HG02970 (cell line): ENCODE data around the gene TMEM131.

Source experiments
- ATAC-seq: cut with Tn5 transposase; IDR thresholded peaks from one replicate; pipeline ENCODE4 v1.9.1; 2021; ENCODE audit warnings: mild to moderate bottlenecking, moderate library complexity, moderate number of reproducible peaks; ENCODE audit not compliant: unreplicated experiment, low FRiP score

Gene TMEM131

DNA sequence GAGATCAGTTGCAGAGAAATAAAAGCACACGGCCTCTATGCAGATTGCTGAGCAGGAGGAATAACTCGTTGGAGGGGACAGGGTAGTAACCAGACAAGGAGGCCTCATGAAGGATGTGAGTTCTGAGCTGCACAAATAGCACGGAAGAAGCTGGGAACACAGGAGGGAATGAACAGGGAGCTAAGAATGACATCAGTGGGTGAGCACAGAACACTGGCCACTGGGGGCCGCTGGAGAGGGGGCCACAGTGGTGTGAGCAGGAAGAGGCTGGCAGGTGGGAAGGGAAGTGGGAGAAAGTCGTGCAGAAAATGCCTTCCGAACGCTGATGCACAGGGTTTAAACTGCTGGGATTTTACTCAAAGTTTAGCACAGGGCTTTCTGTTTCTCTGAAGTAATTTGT, 221.3 kb downstream of the TMEM131 start:
- no peak for ATAC-seq

DNA sequence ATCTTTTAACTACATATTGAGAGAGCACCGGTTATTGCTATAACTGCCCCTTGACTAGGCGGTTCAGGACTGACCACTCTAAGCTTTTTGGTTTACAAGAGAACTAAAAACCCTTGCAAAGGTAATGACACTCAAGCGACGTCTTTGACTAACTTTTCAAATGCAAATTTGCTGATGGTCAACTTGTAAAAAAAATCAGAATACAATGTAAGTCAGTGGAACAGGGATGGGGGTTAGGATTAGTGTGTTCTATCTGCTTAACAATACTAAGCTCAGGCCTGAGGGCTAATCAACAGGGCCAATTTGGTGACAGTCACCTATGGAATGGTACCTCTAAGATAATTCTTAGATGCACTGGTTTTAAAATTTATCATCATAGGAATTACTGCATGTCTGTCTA, 225.3 kb downstream of the TMEM131 start:
- ATAC-seq: no peak

DNA sequence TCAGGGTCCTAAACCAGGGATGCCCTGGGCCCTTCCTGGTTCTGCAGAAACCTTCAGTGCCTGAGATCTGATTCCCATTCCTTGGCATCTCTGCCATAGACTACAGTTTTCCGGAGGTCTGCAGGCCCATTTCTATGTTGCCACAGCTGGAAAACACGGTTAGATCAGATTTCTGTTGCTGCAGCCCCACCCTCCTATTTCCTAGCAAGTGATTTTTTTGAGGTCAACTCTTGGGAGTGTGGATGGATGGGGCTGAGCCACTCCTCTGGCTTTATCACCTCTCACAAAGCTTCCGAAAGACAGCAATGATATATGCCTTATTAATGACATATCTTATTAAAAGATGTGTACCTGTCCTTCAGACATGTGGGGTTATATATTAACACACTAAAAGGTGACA, 226.0 kb downstream of the TMEM131 start:
- ATAC-seq: no peak

DNA sequence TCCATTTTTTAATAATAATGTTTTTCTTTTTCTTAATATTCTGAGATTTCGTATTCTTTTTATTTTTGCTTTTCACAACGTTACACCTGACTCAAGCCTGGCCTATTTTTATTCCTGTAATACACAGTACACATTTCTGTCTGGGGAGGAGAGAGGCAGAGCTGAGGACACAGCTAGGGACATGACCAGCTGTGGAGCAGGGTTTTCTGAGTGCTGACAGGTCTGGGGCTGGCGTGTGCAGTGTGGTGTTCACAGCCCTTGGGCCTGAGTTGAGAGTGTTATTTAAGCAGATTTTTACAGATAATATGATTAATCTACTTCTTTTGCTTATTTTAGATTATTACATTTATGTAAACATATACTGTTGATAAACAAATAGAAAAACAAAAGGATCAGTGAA, 226.4 kb downstream of the TMEM131 start:
- ATAC-seq: no peak

DNA sequence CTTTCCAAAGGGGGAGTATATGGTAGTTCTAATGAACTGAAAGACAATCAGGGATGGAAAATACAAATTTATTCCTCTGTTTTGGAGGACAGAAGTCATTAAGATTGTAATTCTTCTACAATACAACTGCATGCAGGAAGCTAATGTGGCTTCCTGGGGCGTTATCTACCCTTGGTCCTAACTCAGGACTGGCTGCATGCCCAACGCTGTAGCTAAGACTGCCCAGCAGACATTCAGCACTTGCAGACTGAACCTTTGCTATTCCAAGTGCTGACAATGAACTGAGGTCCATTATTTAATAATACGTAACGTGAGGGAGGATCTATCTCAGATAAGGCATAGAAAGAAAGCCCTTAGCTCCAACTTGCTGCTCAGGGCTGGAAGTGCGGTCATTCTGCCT, 229.2 kb downstream of the TMEM131 start:
- no peak for ATAC-seq

DNA sequence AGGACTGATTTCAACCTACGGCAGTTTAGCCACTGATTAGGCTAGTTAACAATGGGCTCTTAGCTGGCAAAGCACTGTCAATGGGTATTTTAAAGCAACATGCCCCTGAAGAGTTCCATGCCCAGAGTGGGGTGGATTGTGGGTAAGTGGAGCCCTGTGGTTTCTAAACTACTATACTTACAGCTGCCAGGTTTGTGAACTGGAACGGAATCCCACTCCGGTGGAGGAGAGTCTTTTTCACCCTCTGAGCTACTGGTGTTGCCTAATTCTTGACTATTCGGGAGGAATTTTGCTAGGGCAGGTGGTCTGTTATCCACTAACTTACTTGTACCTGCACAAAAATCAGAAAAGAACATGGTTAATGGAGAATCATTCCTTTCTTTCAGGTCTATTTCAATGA, 229.8 kb downstream of the TMEM131 start:
- ATAC-seq: no peak

GRCh38 chr2:97764559-97765263, 231.0 kb downstream of the TMEM131 start:
- no peak for ATAC-seq

DNA sequence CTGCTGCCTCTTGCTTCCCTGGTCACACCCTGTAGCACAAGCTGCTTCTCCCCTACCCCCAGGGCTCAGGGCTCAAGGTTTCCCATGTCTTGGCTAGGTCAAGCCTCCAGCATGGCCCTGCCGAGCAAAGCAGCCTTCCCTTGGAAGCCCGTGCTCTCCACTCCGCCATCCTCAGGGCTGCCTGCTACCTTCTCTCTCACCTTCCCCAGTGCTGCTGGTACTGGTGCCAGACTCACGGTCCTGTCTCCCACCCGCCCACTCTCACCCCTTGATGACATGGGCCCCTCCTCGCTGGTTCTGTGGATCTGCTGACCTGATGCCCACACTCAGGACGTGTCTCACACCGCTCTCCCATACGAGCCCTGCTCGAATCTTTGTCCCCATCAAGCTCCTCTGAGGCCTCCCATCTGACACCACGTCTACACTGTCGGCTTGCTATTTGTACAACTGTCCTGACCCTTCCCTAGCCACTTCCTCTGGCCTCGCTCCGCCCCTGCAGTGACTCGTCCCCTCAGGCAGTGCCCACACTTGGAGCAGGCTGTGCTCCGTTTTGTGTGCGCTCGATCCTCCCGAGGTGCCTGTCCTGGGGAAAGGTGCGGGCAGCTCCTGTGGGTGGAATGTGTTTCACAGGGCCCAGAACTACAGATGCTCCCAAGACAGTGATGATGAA, 232.4 kb downstream of the TMEM131 start:
- no peak for ATAC-seq

- ATAC-seq: no peak
Measured at GRCh38 chr2:97761192-97761591, 234.6 kb downstream of the TMEM131 start.

DNA sequence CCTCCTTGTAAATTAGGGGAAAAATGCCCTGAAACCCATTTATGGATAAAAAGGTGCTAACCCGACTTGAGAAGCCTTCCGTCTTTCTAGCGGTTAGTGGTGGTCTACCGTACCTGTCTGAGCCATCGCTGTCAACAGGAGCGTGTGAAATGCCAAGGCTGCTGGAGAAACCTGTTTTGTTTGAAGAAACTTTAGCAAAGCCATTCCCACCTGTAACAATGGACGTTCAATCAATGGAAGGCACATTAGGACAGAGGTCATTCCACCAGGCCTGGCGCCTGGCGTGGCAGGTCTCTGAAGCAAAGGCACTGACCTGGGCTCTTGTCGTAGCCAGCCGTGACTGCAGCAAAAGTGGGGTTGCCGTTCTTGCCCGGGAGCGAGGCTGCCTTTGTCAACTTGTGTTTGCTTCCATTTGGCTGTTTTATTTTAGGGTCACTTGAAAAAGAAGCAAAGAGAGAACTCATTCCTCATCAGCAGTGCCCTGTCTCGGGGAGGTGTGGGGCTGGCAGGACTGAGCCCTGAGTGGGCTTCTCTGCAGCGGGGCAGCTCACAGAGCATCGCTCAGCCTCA, 235.2 kb downstream of the TMEM131 start:
- no peak for ATAC-seq

DNA sequence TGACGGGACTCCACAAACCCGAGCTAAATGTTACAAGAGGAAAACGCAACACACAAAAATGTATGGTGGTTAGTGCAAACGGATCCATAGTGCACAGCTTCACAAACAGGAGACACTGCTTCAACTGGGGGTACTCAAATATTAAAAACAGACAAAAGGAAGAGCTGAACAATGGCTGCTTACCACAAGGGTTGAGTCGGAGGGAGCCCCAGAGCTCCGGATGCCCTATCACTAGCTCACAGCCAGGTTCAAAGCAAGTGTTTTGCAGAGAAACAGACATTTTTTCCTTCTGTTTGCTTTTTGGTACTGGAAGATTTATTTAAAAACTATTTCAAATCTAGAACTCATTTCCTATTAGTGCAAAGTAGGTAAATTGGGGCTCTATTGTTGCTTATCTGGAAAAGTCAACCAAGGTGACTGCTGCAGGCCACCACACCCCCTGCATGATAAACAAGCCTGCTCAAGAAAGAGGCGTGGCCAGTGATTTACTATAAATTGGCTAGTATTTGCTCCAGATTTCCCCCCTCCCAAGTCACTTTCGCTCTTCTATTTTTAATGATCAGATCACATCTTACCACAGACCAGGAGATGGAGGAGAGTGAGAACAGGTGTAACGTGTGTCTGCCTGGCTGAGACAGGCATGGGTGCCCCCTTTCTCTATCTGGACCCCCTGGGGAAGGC, 235.9 kb downstream of the TMEM131 start:
- ATAC-seq: no peak

- ATAC-seq: no peak
Measured at GRCh38 chr2:97758131-97758705, 237.5 kb downstream of the TMEM131 start.

- no peak for ATAC-seq
Measured at GRCh38 chr2:97757062-97757461, 238.7 kb downstream of the TMEM131 start.

DNA sequence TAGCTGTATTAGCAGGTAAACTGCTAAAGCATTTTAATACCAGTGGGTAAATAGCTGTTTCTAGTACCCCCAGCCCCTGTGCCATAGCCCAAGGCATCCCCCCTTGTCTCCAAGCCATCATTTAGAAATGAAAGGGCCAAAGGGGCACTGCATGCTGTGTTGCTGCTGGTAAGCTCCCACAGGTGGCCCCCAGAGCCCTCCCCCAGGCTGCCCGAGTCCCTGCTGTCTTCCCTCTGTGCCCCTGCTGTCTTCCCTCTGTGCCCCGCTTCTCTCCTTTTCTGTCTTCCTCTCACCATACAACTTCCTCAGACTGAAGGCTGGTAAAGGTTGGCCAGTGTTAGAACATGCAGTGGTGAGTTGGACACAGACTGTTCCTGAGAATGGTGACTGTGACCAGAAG, 240.3 kb downstream of the TMEM131 start:
- no peak for ATAC-seq

DNA sequence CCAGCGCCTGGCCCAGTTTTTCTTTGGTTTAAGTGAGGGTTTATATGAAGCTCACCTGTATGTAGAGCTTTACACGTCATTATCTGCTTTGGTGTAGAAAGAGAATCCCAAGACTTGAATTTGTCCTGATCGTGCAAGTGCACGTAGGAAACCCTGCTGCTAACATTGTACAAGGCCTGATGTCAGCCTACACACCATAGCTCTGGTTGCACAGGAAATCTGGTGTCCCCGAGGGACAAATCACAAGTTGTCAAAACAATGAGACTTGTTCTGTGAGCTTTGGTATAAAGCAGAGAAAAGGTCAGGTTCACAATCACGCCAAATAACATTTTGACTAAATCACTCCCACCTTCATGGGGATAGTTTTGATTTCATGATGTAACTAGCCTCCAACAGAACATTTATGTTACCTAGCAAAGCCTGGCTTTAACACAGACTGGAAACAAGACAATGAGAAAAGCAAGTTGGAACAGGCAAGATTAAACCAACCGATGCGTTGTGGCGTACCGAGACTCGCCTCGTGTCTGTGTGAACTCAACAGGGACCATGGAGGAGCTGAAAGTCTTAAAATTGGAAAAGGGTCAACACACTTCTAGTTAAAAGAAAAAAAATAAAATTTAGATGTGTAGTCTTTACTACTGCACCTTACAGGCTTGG, 240.9 kb downstream of the TMEM131 start:
- ATAC-seq: no peak

DNA sequence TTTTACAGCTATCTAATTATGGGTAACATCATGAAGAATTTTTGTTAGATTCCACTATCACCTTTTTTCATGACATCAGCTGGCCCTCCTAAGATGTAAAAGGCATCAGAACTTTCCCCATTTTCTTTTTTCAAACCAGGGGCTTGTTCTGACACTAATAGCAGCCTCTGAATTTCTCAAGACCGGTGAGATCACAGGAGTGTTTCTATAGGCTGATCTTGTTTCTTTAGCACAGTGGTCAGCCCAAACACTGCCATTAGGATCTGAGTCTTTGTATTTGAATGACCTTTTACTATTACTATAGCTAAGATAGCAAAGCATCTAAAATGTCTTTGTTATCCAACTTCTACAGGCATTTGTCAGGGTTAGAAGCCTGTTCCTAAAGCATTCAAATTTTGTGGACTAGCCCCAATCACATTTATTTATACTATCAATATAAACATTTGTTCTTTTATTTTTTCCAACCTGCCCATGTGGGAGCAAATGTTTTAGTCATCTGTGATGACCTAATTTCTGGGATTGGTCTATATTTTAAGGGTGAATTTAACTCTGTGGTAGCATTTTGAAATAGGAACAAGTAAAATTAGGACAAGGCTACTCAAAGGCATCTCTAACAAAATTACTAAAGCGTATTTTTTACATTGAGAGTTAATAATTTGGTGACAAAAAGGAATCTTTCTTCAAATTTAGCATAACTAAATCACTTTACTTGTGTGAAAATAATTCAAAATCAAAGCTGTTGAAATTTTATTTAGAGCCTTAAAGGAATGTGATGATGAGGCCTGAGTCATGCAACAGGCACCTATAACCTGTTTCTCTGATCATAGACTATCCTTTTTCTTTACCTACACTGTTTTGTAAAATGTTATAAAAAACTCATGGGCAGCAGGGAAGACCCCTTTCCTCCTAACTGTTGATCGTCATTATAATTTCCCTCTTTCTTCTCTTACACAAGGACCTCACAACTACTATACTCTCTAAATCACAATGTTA, 243.1 kb downstream of the TMEM131 start:
- ATAC-seq: no peak

DNA sequence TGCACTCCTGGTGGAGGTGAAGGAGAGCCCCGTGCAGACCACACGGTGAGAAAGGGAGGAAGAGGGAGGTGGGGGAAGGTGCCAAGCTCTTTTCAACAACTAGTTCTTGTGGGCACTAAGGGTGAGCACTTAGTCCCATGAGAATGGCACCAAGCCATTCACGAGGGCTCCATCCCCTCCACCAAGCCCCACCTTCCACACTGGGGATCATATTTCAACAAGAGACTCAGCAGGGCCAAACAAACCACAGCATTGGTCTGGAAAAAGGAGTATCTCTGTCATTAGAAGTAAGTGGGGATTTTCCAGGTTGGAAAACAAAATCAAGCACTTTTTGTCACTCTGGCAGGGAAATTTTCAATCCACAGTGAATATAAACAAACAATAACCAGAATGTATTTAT, 244.0 kb downstream of the TMEM131 start:
- no peak for ATAC-seq

DNA sequence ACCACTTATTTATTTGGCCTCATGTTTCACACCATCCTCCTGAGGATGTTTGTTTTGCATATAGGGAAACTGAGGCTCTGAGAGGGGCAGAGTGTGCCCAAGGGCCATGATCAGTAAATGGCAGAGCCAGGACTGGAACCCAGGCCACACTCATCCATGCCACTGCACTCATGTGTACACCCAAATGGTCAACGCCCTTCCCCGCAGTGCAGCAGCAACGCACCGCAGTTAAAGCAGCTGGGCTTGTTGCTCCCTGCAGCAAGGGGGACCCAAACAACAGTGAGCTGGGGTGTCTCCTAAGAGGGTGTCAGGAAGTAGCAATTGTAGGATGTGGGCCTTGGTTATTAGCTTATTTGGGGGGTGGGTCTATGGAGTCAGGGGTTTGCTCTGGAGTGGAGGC, 245.7 kb downstream of the TMEM131 start:
- no peak for ATAC-seq

DNA sequence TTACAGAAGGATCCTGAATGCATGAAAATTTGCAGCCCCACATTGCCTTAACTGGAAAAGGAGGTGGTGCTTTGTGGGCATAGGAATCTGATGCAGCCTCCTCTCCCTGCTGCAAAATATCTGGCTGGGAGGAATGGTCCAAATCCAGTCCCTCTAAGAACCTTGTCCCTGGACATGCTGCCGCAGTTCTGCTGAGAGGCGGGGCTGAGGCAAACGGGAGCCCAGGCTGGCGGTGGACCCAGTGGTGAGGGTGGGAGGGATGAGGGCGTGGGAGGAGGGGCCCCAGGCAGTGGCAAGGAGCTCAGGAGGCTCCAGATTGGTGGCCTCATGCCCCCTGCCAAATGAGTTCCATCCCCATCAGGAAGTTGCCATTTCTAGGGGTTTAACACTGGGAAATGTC, 246.2 kb downstream of the TMEM131 start:
- no peak for ATAC-seq
